GM19099 (cell line): Measurements from ENCODE around the gene RER1.

Source experiments
- POLR2A ChIP-seq: IDR thresholded peaks from 3 replicates; pipeline ENCODE4 v1.6.1; 2011; ENCODE audit warnings: low read depth; ENCODE audit not compliant: insufficient read length; ENCODE audit errors: extremely low read depth

Gene RER1

DNA sequence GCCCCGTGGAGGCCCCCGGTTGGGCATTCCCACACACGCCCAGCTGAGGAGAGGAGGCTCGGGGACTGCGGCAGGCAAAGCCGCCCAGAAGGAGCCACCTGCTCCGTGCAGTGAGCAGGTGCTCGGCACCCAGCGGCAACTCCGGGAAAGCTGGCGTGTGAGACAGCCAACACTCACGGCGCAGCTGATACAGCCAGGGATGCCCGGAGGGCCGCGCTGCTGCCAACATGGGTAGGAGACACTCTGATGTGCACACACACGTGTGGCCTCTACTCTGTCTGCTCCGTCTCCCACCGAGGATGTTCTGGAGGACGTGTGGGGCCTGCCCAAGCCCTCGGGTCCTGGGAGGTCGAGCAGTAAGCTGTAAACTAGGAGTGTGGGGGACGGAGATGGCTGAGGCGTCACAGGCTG, 13.2 kb upstream of the RER1 start:
- TF ChIP-seq POLR2A, result no peak

GRCh38 chr1:2378956-2379732, 12.5 kb upstream of the RER1 start:
- TF ChIP-seq POLR2A, result no peak

GRCh38 chr1:2379733-2380404, 11.8 kb upstream of the RER1 start:
- no peak for TF ChIP-seq POLR2A

GRCh38 chr1:2380816-2381591, 10.6 kb upstream of the RER1 start:
- no peak for TF ChIP-seq POLR2A

DNA sequence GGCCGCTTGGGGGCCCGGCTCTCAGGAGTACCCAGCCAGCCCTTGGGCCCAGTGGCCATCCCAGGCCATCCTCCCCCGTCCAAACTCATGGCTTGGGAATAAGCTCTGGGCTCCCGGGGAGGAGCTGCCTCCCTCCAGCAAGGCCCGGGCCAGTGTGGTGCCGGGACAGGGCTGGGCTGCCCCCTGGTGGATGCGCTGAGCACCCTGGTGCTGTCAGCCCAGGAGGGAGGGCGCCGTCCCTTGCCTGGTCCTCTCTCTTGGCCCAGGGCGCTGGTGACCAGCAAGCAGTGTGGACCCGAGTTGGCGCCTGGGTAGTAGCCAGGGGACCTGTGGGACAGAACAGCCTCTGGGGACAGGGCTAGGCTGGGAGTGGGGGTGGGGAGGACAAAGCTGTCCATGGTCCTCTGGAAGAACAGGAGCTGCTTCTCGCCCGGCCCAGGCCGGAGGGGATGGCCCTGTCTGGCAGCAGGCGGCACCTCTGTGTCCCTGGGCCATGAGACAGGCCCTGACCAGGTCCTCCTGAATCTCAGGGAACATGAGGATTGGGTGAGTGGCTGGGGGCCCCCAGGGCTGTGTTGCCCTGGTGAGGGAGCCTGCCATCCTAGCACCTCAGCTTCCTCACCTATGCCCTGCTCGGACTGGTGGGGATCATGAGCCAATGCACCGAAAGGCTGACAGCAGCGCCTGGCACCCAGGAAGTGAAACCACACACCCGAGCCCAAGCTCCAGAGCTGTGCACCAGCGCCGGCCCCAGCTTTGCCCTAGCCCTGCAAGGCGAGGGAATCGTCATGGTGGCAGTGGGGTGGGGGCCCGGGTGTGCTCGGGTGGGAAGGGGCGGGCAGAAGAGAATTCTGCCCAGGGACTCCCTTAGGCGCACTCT, 9.7 kb upstream of the RER1 start:
- no peak for TF ChIP-seq POLR2A

- TF ChIP-seq POLR2A, result no peak
Observed at GRCh38 chr1:2382621-2383361, 8.8 kb upstream of the RER1 start.

DNA sequence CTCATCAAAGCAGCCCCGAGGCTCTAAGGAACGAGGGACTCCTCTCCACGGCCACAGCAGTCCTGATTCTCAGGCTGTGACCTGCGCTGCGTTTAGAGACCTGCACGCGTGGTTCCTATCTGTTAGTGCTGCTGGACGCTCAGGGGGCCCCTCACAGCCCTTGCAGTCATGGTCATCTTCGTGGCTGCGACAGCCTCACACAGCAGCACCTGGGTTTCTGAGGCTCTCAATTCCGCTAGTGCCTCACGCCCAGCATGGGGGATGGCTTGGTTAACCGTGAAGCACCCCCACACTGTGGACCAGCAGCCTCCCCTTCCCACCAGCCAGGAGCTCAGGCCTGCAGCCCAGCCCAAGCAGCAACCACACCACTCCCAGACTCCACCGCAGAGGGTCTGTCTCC, 8.1 kb upstream of the RER1 start:
- TF ChIP-seq POLR2A, result no peak

DNA sequence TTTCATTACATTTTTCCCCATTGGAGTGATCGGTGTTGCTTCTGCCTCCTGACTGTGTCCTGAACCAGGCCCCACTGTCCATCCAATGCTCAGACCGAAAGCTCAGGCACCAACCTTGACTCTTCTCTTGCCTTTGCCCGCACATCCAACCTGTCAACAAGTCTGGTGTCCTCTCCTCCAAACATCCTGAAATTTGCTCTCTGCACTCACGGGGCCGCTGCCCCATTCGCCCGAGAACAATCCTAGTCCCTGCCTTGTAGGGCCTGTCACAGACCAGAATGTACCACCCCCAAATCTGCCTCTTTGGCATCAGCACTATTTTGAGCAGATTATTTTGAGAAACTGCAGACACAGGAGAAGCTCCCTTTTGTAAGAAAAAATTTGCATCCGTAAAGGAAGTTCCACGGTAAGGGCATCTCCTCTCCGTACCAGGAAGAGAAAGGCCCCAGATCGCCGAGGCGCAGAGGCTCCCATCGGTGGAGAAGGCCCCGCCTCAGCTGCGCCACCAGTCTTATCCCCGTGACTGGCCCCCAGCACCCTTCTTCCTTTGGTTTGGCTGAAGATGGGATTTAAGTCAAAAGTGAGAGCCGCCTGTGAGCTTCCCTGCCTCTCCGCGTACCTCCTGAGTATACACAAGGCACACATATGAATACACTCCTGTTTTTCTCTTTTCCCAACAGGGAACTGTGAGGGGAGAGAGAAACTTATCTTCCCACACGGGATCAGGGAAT, 7.3 kb upstream of the RER1 start:
- TF ChIP-seq POLR2A, result no peak

GRCh38 chr1:2384941-2385481, 6.6 kb upstream of the RER1 start:
- no peak for TF ChIP-seq POLR2A

DNA sequence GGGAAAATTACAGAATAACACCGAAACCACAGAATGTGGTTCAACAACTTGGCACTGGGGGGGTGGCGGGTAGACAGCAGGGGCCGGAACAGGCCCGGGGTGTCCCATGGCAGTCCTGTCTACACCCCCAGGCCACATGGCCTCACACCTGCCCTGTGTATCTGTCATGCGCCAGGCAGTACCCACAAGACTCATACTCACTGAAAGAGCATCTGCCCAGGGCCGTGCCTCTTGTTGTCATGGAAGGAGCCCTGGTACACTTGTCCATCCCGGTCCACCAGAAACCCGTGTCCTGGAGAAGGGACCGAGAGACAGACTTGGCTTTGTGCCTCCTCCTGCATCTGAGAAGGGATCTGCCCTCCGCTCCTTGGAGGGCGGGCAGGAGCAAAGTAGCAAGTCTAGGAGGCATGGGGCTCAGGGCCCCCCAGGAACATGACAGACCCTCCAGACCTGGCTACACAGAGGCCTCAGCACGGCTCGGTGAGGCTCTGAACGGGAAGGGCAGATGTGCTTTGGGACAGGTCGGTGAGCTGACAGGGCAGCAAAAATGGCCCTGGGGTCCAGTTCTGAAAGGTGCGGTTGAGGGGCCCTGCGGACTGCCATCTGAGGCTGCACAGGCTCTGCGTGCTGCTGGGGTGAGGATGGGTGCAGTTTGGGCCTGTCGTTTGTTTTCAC, 5.9 kb upstream of the RER1 start:
- TF ChIP-seq POLR2A, result no peak

DNA sequence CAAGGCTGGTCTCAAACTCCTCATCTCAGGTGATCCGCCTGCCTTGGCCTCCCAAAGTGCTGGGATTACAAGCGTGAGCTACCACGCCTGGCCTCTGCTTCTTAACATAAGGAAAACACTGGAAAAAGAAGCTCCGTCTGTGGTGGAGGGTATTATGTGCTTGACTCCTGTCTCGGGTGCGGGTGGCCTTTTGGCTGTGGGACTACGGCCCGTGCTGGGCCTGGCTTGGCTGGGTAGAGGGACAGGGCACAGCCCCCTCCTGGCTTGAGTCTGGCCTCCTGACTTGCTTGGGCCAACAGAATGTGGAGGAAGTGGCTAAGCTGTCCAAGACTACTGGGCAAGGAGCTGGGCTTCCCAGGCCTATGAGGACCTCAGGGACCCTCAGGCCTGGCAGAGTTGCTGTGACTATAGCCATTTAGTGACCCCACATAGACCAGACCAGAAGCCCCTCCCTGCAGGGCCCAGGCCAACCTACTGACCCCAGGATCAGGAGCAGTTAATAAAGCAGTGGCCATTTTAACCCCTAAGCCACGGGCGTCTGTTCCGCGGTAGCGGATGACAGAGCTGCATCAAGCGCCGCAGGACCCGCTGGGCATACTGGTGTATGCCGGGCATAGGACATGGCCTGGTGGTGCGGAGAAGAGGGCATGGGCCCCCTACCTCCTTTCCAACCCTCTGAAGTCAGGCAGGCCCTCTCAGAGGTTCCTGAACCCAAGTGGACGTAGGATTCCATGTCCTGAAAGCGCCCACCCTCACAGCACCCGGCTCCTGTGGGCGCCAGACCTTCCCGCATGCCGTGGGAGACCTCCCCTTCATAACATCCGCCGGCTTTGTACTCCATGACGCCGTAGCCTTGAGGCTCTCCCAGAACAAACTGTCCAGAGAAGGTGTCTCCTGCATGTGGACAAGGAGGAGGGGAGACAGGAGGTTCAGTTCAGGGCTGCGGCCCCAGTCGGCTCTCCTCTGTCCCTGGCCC, 4.7 kb upstream of the RER1 start:
- no peak for TF ChIP-seq POLR2A
